Measurements from ENCODE around the gene TAC3. TPM values are rescaled to one million over a fixed set of nuclear protein-coding genes. Genes with fewer than 3 reads are reported as not detected.
"Not testable (repeated sequence)": the region's sequence is repeated elsewhere in the genome, so short reads cannot be mapped to it uniquely, and the experiment has no call there.

TAC3 gene
- total RNA-seq, 1 experiment from 2014 or later = not detected

- DNase-seq (ENCODE audit: extremely low read depth, low read depth) = no peak
Observed at GRCh38 chr12:57039016-57039798, 22.9 kb upstream of the TAC3 start.

GRCh38 chr12:57037264-57037663 is 20.9 kb upstream of the TAC3 start:
- DNase-seq (ENCODE audit: extremely low read depth, low read depth) = no peak

- no peak for DNase-seq (ENCODE audit: extremely low read depth, low read depth)
Observed at GRCh38 chr12:57033431-57033830, 17.1 kb upstream of the TAC3 start.

DNA sequence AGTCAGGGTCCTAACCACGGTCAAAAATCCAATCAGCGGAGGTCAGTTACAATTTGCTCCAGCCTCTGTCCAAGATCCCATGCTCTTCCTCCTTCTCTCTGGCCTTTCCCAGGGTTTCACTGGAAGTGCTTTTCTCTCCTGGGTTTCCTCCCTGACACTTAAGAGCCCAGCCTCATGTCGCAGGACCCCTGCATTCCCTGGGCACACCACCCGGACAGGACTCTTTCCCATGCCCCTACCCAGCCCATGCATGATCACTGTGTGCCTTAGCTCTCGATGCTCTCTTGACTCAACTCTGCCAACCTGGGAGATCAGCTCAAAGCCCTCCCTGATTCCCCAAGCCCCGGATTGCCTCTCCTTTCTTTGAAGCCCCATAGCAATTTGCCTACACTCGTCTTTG is 15.5 kb upstream of the TAC3 start:
- no peak for DNase-seq (ENCODE audit: extremely low read depth, low read depth)

GRCh38 chr12:57031138-57031725 is 14.9 kb upstream of the TAC3 start:
- no peak for DNase-seq (ENCODE audit: extremely low read depth, low read depth)

- DNase-seq (ENCODE audit: extremely low read depth, low read depth) = no peak
Observed at GRCh38 chr12:57029457-57029856, 13.1 kb upstream of the TAC3 start.

GRCh38 chr12:57027805-57028153 is 11.4 kb upstream of the TAC3 start:
- no peak for DNase-seq (ENCODE audit: extremely low read depth, low read depth)

DNA sequence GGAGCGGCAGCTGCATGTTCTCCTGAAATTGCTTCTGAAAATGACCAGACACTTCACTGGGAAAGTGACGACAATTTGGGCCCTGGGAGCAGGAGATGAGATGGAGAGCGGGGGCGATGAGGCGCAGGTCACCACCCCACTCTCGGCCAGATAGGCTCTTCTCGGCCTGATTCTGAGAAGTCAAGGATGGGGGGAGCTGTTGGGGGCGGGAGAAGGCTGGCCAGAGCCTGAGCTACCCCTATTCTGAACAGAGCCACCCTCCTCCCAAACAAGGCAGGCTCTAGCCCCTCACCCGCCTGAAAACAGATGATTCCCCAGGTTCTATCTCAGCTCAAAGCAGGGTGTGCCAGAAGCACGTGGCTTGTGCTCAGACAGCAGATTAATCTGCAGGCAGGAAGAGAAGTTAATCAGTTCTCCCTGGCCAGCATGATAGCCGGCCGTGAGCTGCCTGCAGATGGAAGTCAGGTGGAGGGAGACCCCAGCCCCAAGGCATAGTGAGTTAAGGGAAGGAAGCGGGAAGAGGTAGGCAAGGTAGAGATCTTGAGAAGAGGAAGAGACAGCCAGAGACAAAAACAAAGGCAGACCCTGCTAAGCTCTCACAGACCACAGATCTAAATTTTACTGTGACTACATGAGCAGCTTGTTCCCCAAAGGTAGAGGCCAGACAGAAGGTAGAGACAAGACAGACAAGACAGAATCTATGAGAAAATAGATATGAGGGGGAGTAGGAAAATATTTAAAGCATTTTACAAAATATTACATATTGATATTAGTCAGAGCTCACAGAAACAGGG is 10.9 kb upstream of the TAC3 start:
- no peak for DNase-seq (ENCODE audit: extremely low read depth, low read depth)

DNA sequence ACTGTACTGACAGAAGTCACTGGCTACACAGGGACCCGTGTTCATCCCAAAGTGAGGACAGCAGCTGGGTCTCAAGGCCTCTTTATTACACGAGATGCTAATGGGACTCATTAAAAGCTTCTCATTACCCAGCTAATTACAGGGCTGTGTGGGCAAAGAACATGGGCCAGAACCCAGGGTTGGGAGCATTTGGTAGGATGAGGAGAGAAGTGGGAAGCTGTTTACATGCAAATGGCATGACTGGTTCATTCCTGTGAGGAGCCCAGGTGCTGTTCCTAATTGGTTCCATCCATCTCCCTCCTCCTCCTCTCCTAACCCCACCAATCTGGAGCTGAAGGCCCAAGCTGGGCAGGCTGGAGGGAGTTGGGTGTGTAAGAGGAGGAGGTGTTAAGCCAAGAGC is 8.9 kb upstream of the TAC3 start:
- no peak for DNase-seq (ENCODE audit: extremely low read depth, low read depth)

DNA sequence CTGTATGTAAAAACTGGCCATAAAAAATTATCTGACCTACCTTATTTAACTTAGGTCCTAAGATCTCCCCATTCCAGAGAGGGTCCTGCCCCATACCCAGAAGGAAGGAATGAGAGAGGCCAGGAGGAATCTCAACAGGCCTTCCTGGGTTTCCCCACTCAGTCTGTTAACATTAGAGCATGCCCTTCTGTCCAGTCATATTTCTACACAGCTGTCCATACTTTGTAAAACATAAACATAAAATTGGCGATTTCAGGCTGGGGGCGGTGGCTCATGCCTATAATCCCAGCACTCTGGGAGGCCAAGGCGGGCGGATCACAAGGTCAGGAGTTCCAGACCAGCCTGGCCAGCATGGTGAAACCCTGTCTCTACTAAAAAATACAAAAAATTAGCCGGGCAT is 6.0 kb upstream of the TAC3 start:
- not testable (repeated sequence) for DNase-seq (ENCODE audit: extremely low read depth, low read depth)

DNA sequence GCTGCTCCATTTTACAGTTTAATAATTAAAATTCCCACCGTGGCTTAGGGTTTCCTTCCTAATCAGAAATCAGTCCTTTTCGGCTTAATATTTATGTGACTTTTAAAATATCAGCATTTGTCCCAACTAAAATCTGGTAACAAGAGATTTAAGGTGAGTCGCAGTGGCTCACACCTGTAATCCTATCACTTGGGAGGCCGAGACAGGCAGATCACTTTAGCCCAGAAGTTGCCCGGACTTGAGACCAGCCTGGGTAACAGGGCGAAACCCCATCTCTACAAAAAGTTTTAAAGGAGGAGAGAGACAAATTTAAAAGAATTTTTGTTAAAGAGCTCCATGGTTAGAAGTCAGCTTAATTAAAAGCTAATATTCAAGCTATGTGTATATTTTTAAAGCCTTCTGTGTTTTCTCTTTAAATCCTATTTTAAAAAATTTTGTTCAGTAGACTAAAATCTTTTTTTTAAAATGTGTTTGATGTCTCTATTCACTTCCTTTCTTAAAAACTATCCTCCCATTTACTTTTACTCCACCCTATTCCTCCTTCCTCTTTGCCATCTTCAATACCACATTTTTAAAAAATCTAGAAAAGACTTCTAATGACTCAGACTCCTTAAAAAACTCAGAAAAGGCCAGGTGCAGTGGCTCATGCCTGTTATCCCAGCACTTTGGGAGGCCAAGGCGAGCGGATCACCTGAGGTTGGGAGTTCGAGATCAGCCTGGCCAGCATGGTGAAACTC is 3.8 kb upstream of the TAC3 start:
- DNase-seq (ENCODE audit: extremely low read depth, low read depth) = no peak

- no peak for DNase-seq (ENCODE audit: extremely low read depth, low read depth)
Observed at GRCh38 chr12:57018906-57019305, 2.6 kb upstream of the TAC3 start.

- DNase-seq (ENCODE audit: extremely low read depth, low read depth) = not testable (repeated sequence)
Observed at GRCh38 chr12:57018353-57018752, 2.0 kb upstream of the TAC3 start.

DNA sequence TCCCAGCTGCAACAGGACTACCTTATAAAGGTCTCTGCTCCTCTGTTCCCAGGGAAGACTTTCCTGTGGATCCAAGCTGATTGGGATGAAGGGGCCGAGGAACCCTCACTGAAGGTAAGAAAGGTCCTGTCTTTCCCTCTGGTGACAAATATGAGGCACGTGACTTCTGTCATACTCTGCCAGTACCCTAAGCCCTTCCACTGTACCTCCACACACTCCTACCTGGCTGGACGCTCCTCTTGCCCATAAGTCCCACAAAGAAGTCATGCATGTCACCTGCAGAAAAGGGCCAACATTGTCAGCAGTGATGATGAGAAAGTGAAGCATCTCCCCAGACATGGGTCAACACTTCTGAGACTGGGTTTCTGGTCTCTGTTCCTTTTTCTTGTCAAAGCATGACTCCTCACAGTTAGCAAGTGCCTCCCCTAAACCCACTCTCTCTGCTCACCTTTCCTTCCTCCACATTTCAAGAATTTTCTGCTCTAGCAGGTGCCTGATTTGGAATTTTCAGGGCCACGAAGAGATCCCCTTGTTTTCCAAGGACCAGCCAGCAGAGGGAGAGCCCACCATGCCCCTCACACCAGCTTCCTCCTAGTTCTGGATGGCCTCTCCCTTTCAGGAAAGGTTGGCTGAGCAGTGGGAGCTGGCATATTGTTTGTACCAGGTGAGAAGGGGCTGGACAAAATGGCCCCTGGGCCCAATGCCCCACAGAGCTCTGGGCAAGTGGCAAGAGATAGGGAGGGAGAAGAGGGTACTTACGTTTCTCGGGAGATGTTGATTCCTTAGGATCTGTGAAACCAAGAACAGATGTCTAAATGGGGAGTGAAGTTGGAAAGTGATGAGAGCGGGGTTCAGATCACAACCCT is 3.5 kb downstream of the TAC3 start:
- no peak for DNase-seq (ENCODE audit: extremely low read depth, low read depth)

GRCh38 chr12:57011438-57012424 is 4.6 kb downstream of the TAC3 start:
- no peak for DNase-seq (ENCODE audit: extremely low read depth, low read depth)

- DNase-seq (ENCODE audit: extremely low read depth, low read depth) = no peak
Observed at GRCh38 chr12:57010627-57011247, 5.6 kb downstream of the TAC3 start.

DNA sequence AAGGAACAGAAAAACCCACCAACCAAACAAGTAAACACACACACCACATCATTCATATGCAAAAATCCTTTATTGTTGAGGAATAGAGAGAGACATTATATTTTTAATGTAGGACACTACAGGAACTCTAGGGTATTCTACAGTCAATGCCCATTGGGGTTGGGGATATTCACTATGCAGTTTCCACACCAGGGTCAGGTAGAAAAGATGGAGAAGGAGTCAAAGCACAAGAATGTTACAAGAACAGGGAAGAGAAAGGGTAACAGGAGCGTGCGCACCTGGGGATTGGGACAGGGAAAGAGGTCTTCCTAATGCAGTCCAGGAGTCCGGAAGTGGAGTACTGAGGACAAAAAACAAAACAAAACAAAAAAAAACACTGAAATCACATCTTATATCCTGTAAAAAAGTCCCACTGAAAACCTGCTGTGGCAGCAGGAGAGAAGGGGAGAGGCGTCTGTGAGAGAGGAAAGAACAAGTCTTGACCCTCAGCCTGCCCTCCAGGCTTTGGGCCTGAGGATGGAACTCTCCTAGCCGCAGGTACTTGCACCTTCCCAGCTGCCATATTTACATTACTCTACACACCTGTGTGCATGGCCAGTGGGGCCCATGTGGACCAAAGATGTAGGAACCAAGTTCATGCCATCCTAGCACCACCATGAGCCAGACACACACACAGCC is 6.2 kb downstream of the TAC3 start:
- DNase-seq (ENCODE audit: extremely low read depth, low read depth) = no peak

DNA sequence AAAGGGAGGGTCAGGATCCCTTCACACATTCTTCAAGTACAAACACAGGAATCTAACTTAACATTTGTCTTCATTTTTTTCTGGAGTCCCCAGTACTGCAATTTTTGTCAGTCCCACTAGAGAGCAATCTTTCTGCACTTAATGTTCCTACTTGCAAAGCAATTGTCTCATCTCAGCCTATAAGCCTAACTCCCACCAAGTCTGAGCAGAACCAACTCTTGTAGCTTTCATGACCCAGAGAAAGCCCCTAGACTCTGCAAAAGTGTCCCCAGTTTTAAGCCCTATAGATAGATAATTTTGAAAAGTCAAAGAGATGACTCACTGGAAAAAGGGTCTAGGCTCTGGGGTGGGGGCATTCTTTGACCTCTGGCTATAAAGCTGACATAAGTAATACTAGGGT is 8.2 kb downstream of the TAC3 start:
- DNase-seq (ENCODE audit: extremely low read depth, low read depth) = peak; percentile 50
